ENCODE measurements around the gene PIGP.

DNA sequence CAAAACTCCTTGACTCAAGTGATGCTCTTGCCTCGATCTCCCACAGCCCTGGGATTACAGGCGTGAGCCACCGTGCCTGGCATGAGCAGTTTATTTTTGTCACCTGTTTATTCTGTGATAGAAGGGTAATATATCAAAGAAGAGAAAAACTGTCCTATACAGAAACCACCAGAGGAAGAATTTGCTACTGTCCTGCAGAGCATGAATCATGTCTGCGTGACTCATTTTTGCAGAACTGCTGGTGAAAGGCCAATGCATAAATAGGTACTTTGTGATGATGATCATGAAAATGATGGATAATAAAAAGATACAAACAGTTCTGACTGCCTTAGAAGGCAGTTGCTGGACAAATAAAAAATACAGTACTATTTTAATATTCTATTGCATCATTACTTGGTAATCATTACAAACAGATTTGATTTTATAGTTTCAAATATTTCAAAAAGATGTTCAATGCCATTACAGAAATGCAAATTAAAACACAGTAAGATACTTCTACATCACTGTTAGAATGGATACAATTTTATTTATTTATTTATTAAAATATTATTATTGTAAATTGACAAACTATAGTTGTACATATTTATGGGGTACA, 39.9 kb downstream of the PIGP start:
- TF ChIP-seq ZNF197 (CRISPR knock-in tag; IDR thresholded peaks at IDR 0.05; ENCODE audit: low read depth) (no peak), ZSCAN29 (IDR thresholded peaks at IDR 0.05) (no peak), ERF (CRISPR knock-in tag; IDR thresholded peaks at IDR 0.05) (no peak), HEY1 (CRISPR knock-in tag; IDR thresholded peaks at IDR 0.05; ENCODE audit: borderline replicate concordance) (no peak)
- TF ChIP-seq, protein P1, sequence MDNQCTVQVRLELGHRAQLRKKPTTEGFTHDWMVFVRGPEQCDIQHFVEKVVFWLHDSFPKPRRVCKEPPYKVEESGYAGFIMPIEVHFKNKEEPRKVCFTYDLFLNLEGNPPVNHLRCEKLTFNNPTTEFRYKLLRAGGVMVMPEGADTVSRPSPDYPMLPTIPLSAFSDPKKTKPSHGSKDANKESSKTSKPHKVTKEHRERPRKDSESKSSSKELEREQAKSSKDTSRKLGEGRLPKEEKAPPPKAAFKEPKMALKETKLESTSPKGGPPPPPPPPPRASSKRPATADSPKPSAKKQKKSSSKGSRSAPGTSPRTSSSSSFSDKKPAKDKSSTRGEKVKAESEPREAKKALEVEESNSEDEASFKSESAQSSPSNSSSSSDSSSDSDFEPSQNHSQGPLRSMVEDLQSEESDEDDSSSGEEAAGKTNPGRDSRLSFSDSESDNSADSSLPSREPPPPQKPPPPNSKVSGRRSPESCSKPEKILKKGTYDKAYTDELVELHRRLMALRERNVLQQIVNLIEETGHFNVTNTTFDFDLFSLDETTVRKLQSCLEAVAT (IDR thresholded peaks at IDR 0.05): no peak

Data from K562 (cell line).